Panc1 (cell line): ENCODE data around the gene SLC25A30.

Experiments
- CTCF ChIP-seq: fragments of 450-650 bp; IDR thresholded peaks from 2 replicates; pipeline ENCODE4 v1.5.1; 2017; ENCODE audit warnings: mild to moderate bottlenecking
- POLR2AphosphoS5 ChIP-seq: IDR thresholded peaks from 2 replicates; pipeline ENCODE4 v1.6.1; 2012; ENCODE audit warnings: mild to moderate bottlenecking, low read depth, low read length, moderate library complexity
- REST ChIP-seq, 2 experiments: IDR thresholded peaks; 2 replicates each; pipeline ENCODE4 v1.6.1; 2011 to 2012; ENCODE audit warnings: low read depth in 2 of 2, control low read depth in 1 of 2, low read length in 1 of 2, mild to moderate bottlenecking in 1 of 2, moderate library complexity in 1 of 2; ENCODE audit not compliant: insufficient read depth in 1 of 2
- SIN3A ChIP-seq: IDR thresholded peaks from 2 replicates; pipeline ENCODE4 v1.6.1; 2012; ENCODE audit warnings: low read depth, mild to moderate bottlenecking, low read length, moderate library complexity, borderline replicate concordance; ENCODE audit not compliant: insufficient read depth
- TCF7L2 ChIP-seq: IDR thresholded peaks from 2 replicates; pipeline ENCODE4 v1.6.1; 2011; ENCODE audit warnings: mild to moderate bottlenecking, low read depth, low read length, inconsistent platforms

GRCh38 chr13:45410001-45410400, 8.2 kb downstream of the SLC25A30 start:
- TF ChIP-seq CTCF: no peak
- TF ChIP-seq POLR2AphosphoS5: no peak
- TF ChIP-seq TCF7L2: no peak
- no peak for TF ChIP-seq REST (IDR thresholded peaks at IDR 0.05; ENCODE audit: insufficient read depth in 1 of 2, low read depth in 2 of 2, low read length in 1 of 2)
- TF ChIP-seq SIN3A: no peak
